Epithelial cell of esophagus (primary cell): ENCODE results near the gene PRDM4.

Source experiments
- DNase-seq: peaks from one replicate; pipeline ENCODE4 v3.0.0; 2010; ENCODE audit warnings: low read depth
- H3K4me3 ChIP-seq: 2 replicates; pipeline ENCODE4 v1.5.1; 2011; ENCODE audit warnings: mild to moderate bottlenecking, low read length, control low read depth
- CTCF ChIP-seq: IDR thresholded peaks from 2 replicates; pipeline ENCODE4 v1.5.1; 2011; ENCODE audit warnings: low read depth, mild to moderate bottlenecking, low read length, control low read depth, inconsistent platforms; ENCODE audit not compliant: insufficient read depth; ENCODE audit errors: missing control alignments

The PRDM4 gene

GRCh38 chr12:107794451-107794850 lies 33.5 kb upstream of the PRDM4 start:
- no peak for TF ChIP-seq CTCF
- no peak overlapping the region for H3K4me3 ChIP-seq
- no peak for DNase-seq

- H3K4me3 ChIP-seq, result no peak overlapping the region
- no peak for DNase-seq
- TF ChIP-seq CTCF, result no peak
Observed at GRCh38 chr12:107791465-107792089, 30.6 kb upstream of the PRDM4 start.

GRCh38 chr12:107788690-107789458 lies 27.9 kb upstream of the PRDM4 start:
- no peak for TF ChIP-seq CTCF
- H3K4me3 ChIP-seq, result no peak overlapping the region
- DNase-seq, result no peak

- H3K4me3 ChIP-seq, result no peak overlapping the region
- no peak for TF ChIP-seq CTCF
- DNase-seq, result no peak
Observed at GRCh38 chr12:107788281-107788680, 27.3 kb upstream of the PRDM4 start.

- H3K4me3 ChIP-seq, result no peak overlapping the region
Observed at GRCh38 chr12:107783406-107784376, 22.8 kb upstream of the PRDM4 start.

More at GRCh38 chr12:107783406-107784376, 22.8 kb upstream of the PRDM4 start:
- TF ChIP-seq CTCF, result no peak
- DNase-seq, result no peak
